Medulla oblongata (tissue), 1 donor: ENCODE data around the gene UGT3A2.

ENCODE experiments used
- DNase-seq: peaks from one replicate; pipeline ENCODE4 v3.0.0-alpha.2; 2015; ENCODE audit errors: extremely low spot score

UGT3A2 gene

DNA sequence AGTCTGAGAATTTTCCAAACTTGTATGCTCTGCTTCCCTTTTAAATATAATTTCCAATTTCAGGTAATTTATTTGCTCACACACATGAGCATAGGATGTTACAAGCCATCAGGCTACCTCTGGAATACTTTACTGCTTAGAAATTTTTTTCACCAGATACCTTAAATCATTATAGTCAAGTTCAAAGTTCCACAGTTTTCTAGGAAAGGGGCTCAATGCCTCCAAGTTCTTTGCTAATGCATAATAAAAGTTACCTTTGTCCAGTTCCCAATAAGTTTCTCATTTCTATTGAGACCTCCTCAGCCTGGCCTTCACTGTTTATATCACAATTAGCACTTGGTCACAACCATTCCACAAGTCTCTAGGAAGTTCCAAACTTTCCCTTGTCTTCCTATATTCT is 59.3 kb downstream of the UGT3A2 start:
- DNase-seq, result no peak

GRCh38 chr5:36006163-36006562 is 60.5 kb downstream of the UGT3A2 start:
- no peak for DNase-seq

GRCh38 chr5:36001032-36001431 is 65.7 kb downstream of the UGT3A2 start:
- DNase-seq, result no peak

- no peak for DNase-seq
Observed at GRCh38 chr5:35999547-35999946, 67.1 kb downstream of the UGT3A2 start.

GRCh38 chr5:35996076-35996475 is 70.6 kb downstream of the UGT3A2 start:
- no peak for DNase-seq

GRCh38 chr5:35990941-35991611 is 75.6 kb downstream of the UGT3A2 start, which contains the start of gene UGT3A1:
UGT3A1 (minus strand) TSS chr5:35991390; CDS start chr5:35991240, 150 bp downstream.
- DNase-seq, result no peak

- DNase-seq, result no peak
Observed at GRCh38 chr5:35990520-35990919, 76.2 kb downstream of the UGT3A2 start.

- DNase-seq, result no peak
Observed at GRCh38 chr5:35988529-35988928, 78.2 kb downstream of the UGT3A2 start.

DNA sequence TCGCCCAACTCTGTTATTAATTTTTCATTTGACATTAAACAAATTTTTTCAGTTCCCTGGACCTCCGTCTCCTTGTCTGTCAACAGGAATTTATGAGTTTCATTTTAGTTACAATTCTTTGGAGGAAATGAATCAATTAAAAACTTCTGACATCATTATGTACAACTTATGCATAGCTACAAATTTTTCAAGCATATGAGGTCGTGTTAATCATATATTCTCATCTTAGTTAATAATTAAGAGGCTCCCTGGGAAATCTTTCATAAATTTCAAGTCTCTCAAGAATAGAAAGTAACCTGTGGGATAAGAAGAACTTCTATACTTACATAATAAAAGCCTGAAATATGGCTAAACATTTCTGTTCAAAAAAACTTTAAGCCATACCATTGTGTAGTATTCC is 78.9 kb downstream of the UGT3A2 start:
- no peak for DNase-seq
